Fibroblast of lung (primary cell): Measurements from ENCODE around the gene PSMC3IP.

Source experiments
- CTCF ChIP-seq, 2 donors: IDR thresholded peaks in 1 of 2; conservative IDR thresholded peaks in 1 of 2; 1 replicate in 1 of 2; 2 replicates in 1 of 2; pipeline ENCODE4 v1.5.1; 2011 to 2012; ENCODE audit warnings: low read length in 2 of 2, control low read depth in 1 of 2, inconsistent platforms in 1 of 2, low read depth in 1 of 2, mild to moderate bottlenecking in 1 of 2
- EZH2 ChIP-seq: IDR thresholded peaks from 2 replicates; pipeline ENCODE4 v1.5.1; 2012; ENCODE audit warnings: low read length, control low read depth, mild to moderate bottlenecking; ENCODE audit errors: missing control alignments

DNA sequence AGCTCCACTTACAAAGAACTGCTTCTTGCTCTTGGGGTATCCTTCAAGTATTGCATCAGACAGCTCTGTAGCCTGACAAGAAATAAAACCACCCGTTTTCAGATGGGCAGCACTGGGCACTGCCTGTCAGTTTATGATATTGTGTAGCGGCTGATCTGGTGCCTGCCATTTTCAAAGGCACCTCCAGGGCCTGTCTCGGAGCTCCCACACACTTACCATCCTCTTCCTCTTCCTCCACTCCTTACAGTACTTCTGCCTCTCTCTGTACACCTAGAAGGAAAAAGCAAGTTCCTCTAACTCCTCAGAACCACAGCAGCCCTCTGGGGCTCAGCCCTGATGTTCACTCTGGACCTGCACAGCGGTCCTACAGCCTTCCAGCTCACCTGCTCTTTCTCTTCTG, 4.4 kb downstream of the PSMC3IP start:
- TF ChIP-seq CTCF (conservative IDR thresholded peaks at IDR 0.05 in 1 of 2, IDR thresholded peaks at IDR 0.05 in 1 of 2; ENCODE audit: low read depth in 1 of 2, low read length in 2 of 2) (no peak), EZH2 (no peak)
